ENCODE results near the gene LIMD2. TPM values are rescaled to one million over a fixed set of nuclear protein-coding genes. Genes with fewer than 3 reads are reported as not detected.

The LIMD2 gene
- total RNA-seq, result 100 to 1,000 TPM; 522 to 536 TPM

GRCh38 chr17:63699638-63700527 lies at the start of gene LIMD2:
LIMD2 (minus strand) TSS chr17:63700125; CDS start chr17:63699298, 827 bp downstream.

GRCh38 chr17:63741408-63742173 lies 41.7 kb upstream of the LIMD2 start, which contains the start of gene STRADA:
STRADA (minus strand) TSS chr17:63741799; CDS start chr17:63728369, 13,430 bp downstream.

Other genes with a start within 250 kb of the LIMD2 start
- 1 to 10 TPM; 3.1 to 3.6 TPM for gene ACE, start 223.1 kb downstream of the LIMD2 start, total RNA-seq
- not detected for gene KCNH6, start 176.8 kb downstream of the LIMD2 start, total RNA-seq
- 100 to 1,000 TPM; 109 to 116 TPM for gene DCAF7, start 149.6 kb downstream of the LIMD2 start, total RNA-seq
- gene TACO1, start 99.2 kb downstream of the LIMD2 start, total RNA-seq, result 10 to 100 TPM; 20.3 to 22.4 TPM
- 10 to 100 TPM; 43.0 to 44.6 TPM for gene MAP3K3, start 77.7 kb downstream of the LIMD2 start, total RNA-seq
- gene STRADA, start 41.7 kb upstream of the LIMD2 start, total RNA-seq, result 10 to 100 TPM; 40.0 to 42.5 TPM
- gene CCDC47, start 73.5 kb upstream of the LIMD2 start, total RNA-seq, result 10 to 100 TPM; 46.0 to 47.9 TPM
- gene DDX42, start 74.0 kb upstream of the LIMD2 start, total RNA-seq, result 100 to 1,000 TPM; 122 to 123 TPM
- 100 to 1,000 TPM; 131 to 137 TPM for gene PSMC5, start 127.3 kb upstream of the LIMD2 start, total RNA-seq
- 10 to 100 TPM; 42.1 to 44.5 TPM for gene FTSJ3, start 127.5 kb upstream of the LIMD2 start, total RNA-seq
- 100 to 1,000 TPM; 127 to 128 TPM for gene SMARCD2, start 142.6 kb upstream of the LIMD2 start, total RNA-seq
- gene CSH2, start 173.6 kb upstream of the LIMD2 start, total RNA-seq, result not detected
- gene GH2, start 181.8 kb upstream of the LIMD2 start, total RNA-seq, result not detected
- not detected for gene CSH1, start 196.4 kb upstream of the LIMD2 start, total RNA-seq
- gene CSHL1, start 211.1 kb upstream of the LIMD2 start, total RNA-seq, result not detected
- gene GH1, start 218.7 kb upstream of the LIMD2 start, total RNA-seq, result not detected
- gene CD79B, start 232.2 kb upstream of the LIMD2 start, total RNA-seq, result 10 to 100 TPM; 37.2 to 38.2 TPM

All from activated naive CD4-positive, alpha-beta T cell treated with anti-CD3 and anti-CD28 coated beads, Interleukin-2, amount 10 ng/mL, durations not matched to agents 5 hours and 36 hours (primary cell).